Stimulated activated CD4-positive, alpha-beta T cell treated with anti-CD3 and anti-CD28 coated beads, TNF-alpha, amount 100 ng/mL, for 1 hour (primary cell): ENCODE data around the gene IPO11.
"Not testable (repeated sequence)": the region's sequence is repeated elsewhere in the genome, so short reads cannot be mapped to it uniquely, and the experiment has no call there.

ENCODE experiments used
- DNase-seq, 3 donors: peaks; one replicate each; pipeline ENCODE4 v3.0.0-alpha.2; 2020; ENCODE audit warnings: low read depth in 3 of 3, low spot score in 1 of 3

IPO11 gene

GRCh38 chr5:62596691-62597090, 184.1 kb downstream of the IPO11 start:
- DNase-seq, result no peak

GRCh38 chr5:62597314-62597713, 184.8 kb downstream of the IPO11 start:
- no peak for DNase-seq

- no peak for DNase-seq
Observed at GRCh38 chr5:62600560-62601252, 188.1 kb downstream of the IPO11 start.

- DNase-seq, result no peak
Observed at GRCh38 chr5:62603934-62604333, 191.4 kb downstream of the IPO11 start.

- no peak for DNase-seq
Observed at GRCh38 chr5:62605638-62606037, 193.1 kb downstream of the IPO11 start.

GRCh38 chr5:62606878-62607277, 194.3 kb downstream of the IPO11 start:
- no peak for DNase-seq

- DNase-seq, result no peak
Observed at GRCh38 chr5:62607615-62608014, 195.1 kb downstream of the IPO11 start.

GRCh38 chr5:62608529-62609511, 196.3 kb downstream of the IPO11 start:
- no peak for DNase-seq

GRCh38 chr5:62614355-62614754, 201.8 kb downstream of the IPO11 start:
- DNase-seq, result no peak

GRCh38 chr5:62616615-62617277, 204.2 kb downstream of the IPO11 start:
- DNase-seq, result no peak

GRCh38 chr5:62617943-62618342, 205.4 kb downstream of the IPO11 start:
- no peak for DNase-seq

- DNase-seq, result no peak
Observed at GRCh38 chr5:62620761-62621160, 208.2 kb downstream of the IPO11 start.

GRCh38 chr5:62621280-62621679, 208.7 kb downstream of the IPO11 start:
- no peak for DNase-seq

GRCh38 chr5:62623271-62623670, 210.7 kb downstream of the IPO11 start:
- DNase-seq, result no peak

GRCh38 chr5:62624436-62624835, 211.9 kb downstream of the IPO11 start:
- not testable (repeated sequence) for DNase-seq

GRCh38 chr5:62626534-62626933, 214.0 kb downstream of the IPO11 start:
- DNase-seq, result no peak

- DNase-seq, result no peak
Observed at GRCh38 chr5:62627121-62627520, 214.6 kb downstream of the IPO11 start.

GRCh38 chr5:62627901-62628300, 215.3 kb downstream of the IPO11 start:
- DNase-seq, result no peak

- DNase-seq, result no peak
Observed at GRCh38 chr5:62631909-62632580, 219.5 kb downstream of the IPO11 start.

GRCh38 chr5:62633243-62633642, 220.7 kb downstream of the IPO11 start:
- no peak for DNase-seq

- DNase-seq, result no peak
Observed at GRCh38 chr5:62640446-62640845, 227.9 kb downstream of the IPO11 start.
